Measurements from ENCODE around the gene PPP2R5C. TPM values are rescaled to one million over a fixed set of nuclear protein-coding genes. Genes with fewer than 3 reads are reported as not detected.

The PPP2R5C gene
- total RNA-seq, 1 donor from 2014 or later: 198 TPM

- Histone ChIP-seq H3K27me3 (ENCODE audit: low read depth) (no peaks in the 10 kb centered on the region), H3K27ac (replicated peaks) (no peak overlapping the region), H3K36me3 (no peaks in the 10 kb centered on the region), H3K4me1 (peaks cover 14% of the 10 kb centered on the region), H3K9me3 (replicated peaks) (peaks cover 9% of the 10 kb centered on the region), H3K4me3 (no peak overlapping the region)
- intact Hi-C loops (cut with micrococcal nuclease): no loop called here
- no peak for DNase-seq
- TF ChIP-seq, protein P1, sequence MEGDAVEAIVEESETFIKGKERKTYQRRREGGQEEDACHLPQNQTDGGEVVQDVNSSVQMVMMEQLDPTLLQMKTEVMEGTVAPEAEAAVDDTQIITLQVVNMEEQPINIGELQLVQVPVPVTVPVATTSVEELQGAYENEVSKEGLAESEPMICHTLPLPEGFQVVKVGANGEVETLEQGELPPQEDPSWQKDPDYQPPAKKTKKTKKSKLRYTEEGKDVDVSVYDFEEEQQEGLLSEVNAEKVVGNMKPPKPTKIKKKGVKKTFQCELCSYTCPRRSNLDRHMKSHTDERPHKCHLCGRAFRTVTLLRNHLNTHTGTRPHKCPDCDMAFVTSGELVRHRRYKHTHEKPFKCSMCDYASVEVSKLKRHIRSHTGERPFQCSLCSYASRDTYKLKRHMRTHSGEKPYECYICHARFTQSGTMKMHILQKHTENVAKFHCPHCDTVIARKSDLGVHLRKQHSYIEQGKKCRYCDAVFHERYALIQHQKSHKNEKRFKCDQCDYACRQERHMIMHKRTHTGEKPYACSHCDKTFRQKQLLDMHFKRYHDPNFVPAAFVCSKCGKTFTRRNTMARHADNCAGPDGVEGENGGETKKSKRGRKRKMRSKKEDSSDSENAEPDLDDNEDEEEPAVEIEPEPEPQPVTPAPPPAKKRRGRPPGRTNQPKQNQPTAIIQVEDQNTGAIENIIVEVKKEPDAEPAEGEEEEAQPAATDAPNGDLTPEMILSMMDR (IDR thresholded peaks at IDR 0.05; ENCODE audit: borderline replicate concordance): no peak
Observed at GRCh38 chr14:101715210-101716076, 46.1 kb upstream of the PPP2R5C start.

- peaks cover 9% of the 10 kb centered on the region for H3K9me3 ChIP-seq (replicated peaks)
- H3K27ac ChIP-seq (replicated peaks): no peak overlapping the region
- no peaks in the 10 kb centered on the region for H3K27me3 ChIP-seq (ENCODE audit: low read depth)
- H3K4me3 ChIP-seq: no peak overlapping the region
- intact Hi-C loops (cut with micrococcal nuclease): no loop called here
- peaks cover 16% of the 10 kb centered on the region for H3K4me1 ChIP-seq
- H3K36me3 ChIP-seq: no peaks in the 10 kb centered on the region
- TF ChIP-seq, protein P1 (IDR thresholded peaks at IDR 0.05; ENCODE audit: borderline replicate concordance): no peak
- DNase-seq: no peak
Observed at GRCh38 chr14:101716077-101716950, 45.2 kb upstream of the PPP2R5C start.

DNA sequence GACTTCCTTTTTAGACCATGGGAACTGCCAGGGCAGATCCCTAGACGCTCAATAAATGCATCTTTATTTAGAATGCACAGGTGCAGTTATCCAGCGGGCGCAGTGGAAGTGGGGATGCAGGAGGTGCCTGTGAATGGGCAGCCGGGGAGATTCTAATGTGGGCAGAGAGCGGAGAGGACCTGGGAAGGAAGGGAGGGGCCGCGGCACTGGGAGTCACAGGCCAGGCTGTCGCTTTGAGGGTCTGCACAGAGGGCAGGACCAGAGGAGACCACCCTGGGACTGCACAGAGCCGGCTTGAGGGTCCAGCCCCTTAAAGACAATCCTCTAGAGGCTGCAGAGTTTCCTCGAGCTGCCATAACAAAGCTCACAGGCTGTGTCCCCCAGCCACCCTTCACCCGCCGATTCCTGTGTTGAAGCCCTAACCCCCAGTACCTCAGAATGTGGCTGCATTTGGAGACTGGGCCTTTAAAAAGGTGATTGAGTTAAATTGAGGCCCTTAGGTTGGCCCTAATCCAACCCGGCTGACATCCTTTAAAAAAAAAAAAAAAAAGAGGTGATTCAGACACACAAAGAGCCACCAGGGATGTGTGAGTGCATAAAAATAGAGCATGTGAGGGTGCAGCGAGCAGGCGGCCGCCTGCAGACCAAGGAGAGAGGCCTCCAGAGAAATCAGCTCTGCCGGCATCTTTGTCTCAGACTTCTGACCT, 44.4 kb upstream of the PPP2R5C start:
- Histone ChIP-seq H3K9me3 (replicated peaks) (peaks cover 9% of the 10 kb centered on the region), H3K27ac (replicated peaks) (no peak overlapping the region), H3K4me1 (peaks cover 24% of the 10 kb centered on the region), H3K4me3 (no peak overlapping the region), H3K27me3 (ENCODE audit: low read depth) (no peaks in the 10 kb centered on the region), H3K36me3 (no peaks in the 10 kb centered on the region)
- TF ChIP-seq, protein P1 (IDR thresholded peaks at IDR 0.05; ENCODE audit: borderline replicate concordance): no peak
- intact Hi-C loops (cut with micrococcal nuclease): no loop called here
- DNase-seq: no peak

- no peak overlapping the region for H3K27ac ChIP-seq (replicated peaks)
Observed at GRCh38 chr14:101717663-101718490, 43.6 kb upstream of the PPP2R5C start.

More at GRCh38 chr14:101717663-101718490, 43.6 kb upstream of the PPP2R5C start:
- peaks cover 30% of the 10 kb centered on the region for H3K4me1 ChIP-seq
- DNase-seq: no peak
- H3K4me3 ChIP-seq: no peak overlapping the region
- H3K36me3 ChIP-seq: no peaks in the 10 kb centered on the region
- H3K27me3 ChIP-seq (ENCODE audit: low read depth): no peaks in the 10 kb centered on the region
- TF ChIP-seq, protein P1 (IDR thresholded peaks at IDR 0.05; ENCODE audit: borderline replicate concordance): no peak
- H3K9me3 ChIP-seq (replicated peaks): peaks cover 9% of the 10 kb centered on the region
- intact Hi-C loops (cut with micrococcal nuclease): no loop called here

Measured in left ventricle myocardium inferior (tissue), 1 donor.